Glutamatergic neuron (in vitro differentiated cells): ENCODE measurements around the gene NMRK1. TPM values are rescaled to one million over a fixed set of nuclear protein-coding genes. Genes with fewer than 3 reads are reported as not detected.

Experiments
- DNase-seq: peaks from one replicate; pipeline ENCODE4 v3.0.0; 2022
- H3K27ac Mint-ChIP-seq: one replicate; pipeline ENCODE4 v1.8.0; 2020; ENCODE audit warnings: mild to moderate bottlenecking, mixed read lengths, inconsistent platforms; ENCODE audit not compliant: unreplicated experiment
- H3K27me3 Mint-ChIP-seq: one replicate; pipeline ENCODE4 v1.8.0; 2020; ENCODE audit warnings: mild to moderate bottlenecking, moderate library complexity, mixed read lengths, inconsistent platforms; ENCODE audit not compliant: unreplicated experiment
- H3K36me3 Mint-ChIP-seq: one replicate; pipeline ENCODE4 v1.8.0; 2020; ENCODE audit warnings: mild to moderate bottlenecking, mixed read lengths, inconsistent platforms; ENCODE audit not compliant: unreplicated experiment
- H3K4me1 Mint-ChIP-seq: one replicate; pipeline ENCODE4 v1.8.0; 2020; ENCODE audit warnings: mild to moderate bottlenecking, low read depth, mixed read lengths, inconsistent platforms; ENCODE audit not compliant: unreplicated experiment
- H3K4me3 Mint-ChIP-seq: one replicate; pipeline ENCODE4 v1.8.0; 2020; ENCODE audit warnings: mild to moderate bottlenecking, mixed read lengths, inconsistent platforms; ENCODE audit not compliant: unreplicated experiment
- H3K9me3 Mint-ChIP-seq: one replicate; pipeline ENCODE4 v1.8.0; 2020; ENCODE audit warnings: mild to moderate bottlenecking, moderate library complexity, mixed read lengths, inconsistent platforms; ENCODE audit not compliant: unreplicated experiment
- total RNA-seq: library from RNA; stranded (reverse); fragmentation: NEBNext Ultra II Directional; extraction: Animal tissue kit (Norgen Biotek cat#: 25700); gene quantifications from one replicate; pipeline ENCODE4 v1.2.1, GENCODE V29; 2021; ENCODE audit not compliant: unreplicated experiment
- TF ChIP-seq, protein P1 (sequence below): fragments of 200-600 bp; sonication (generic); IDR thresholded peaks from one replicate; pipeline ENCODE4 v1.5.0; 2021; ENCODE audit not compliant: partially characterized antibody, unreplicated experiment

Gene NMRK1
- total RNA-seq, 1 donor from 2014 or later = 6.1 TPM

DNA sequence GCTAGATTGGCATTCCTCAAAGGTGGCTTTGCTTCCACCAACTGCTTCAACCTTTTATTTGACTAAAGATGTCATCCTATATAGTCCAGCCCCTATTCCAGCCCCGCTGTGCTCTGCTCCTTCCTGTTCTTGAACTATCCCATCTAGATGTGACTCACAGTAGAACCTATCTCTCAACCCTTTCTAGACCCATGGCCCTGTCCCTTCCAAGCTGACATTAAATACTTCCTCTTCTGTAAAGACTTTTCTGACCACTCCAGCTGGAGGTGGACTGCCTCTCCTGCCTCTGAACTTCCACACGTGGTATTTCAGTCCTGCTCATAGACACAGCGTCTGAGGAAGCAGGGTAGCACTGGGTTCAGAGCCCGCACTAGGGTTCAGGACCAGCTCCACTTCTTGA is 32.7 kb upstream of the NMRK1 start:
- no peak overlapping the region for H3K27ac Mint-ChIP-seq
- H3K4me1 Mint-ChIP-seq = no peaks in the 10 kb centered on the region
- H3K36me3 Mint-ChIP-seq = peaks cover 10% of the 10 kb centered on the region
- TF ChIP-seq, protein P1, sequence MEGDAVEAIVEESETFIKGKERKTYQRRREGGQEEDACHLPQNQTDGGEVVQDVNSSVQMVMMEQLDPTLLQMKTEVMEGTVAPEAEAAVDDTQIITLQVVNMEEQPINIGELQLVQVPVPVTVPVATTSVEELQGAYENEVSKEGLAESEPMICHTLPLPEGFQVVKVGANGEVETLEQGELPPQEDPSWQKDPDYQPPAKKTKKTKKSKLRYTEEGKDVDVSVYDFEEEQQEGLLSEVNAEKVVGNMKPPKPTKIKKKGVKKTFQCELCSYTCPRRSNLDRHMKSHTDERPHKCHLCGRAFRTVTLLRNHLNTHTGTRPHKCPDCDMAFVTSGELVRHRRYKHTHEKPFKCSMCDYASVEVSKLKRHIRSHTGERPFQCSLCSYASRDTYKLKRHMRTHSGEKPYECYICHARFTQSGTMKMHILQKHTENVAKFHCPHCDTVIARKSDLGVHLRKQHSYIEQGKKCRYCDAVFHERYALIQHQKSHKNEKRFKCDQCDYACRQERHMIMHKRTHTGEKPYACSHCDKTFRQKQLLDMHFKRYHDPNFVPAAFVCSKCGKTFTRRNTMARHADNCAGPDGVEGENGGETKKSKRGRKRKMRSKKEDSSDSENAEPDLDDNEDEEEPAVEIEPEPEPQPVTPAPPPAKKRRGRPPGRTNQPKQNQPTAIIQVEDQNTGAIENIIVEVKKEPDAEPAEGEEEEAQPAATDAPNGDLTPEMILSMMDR = no peak
- H3K9me3 Mint-ChIP-seq = no peaks in the 10 kb centered on the region
- H3K27me3 Mint-ChIP-seq = no peaks in the 10 kb centered on the region
- DNase-seq = no peak
- no peak overlapping the region for H3K4me3 Mint-ChIP-seq

DNA sequence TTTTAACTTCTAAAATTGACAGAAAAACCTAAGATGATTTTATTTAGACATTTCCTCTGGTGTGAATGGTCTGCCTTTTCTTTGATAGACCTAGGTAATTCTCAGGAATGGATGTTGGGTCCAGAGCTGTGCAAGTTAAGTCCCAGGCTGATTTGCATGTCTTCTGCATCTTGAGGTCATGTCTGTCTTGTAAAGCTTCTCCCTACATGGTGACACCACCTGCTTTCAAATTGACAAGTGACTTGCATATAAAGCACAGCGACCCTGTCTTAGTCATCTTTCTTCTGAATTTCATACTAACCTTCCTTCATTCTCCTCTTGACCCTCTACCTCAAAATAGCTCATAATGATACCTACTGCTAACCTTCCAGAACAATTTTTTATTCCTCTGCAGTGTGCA is 29.6 kb upstream of the NMRK1 start:
- Mint-ChIP-seq H3K27ac (no peak overlapping the region), H3K4me3 (no peak overlapping the region), H3K27me3 (no peaks in the 10 kb centered on the region), H3K9me3 (no peaks in the 10 kb centered on the region), H3K36me3 (peaks cover 10% of the 10 kb centered on the region), H3K4me1 (peaks cover under 1% of the 10 kb centered on the region)
- no peak for DNase-seq
- TF ChIP-seq, protein P1 = no peak

DNA sequence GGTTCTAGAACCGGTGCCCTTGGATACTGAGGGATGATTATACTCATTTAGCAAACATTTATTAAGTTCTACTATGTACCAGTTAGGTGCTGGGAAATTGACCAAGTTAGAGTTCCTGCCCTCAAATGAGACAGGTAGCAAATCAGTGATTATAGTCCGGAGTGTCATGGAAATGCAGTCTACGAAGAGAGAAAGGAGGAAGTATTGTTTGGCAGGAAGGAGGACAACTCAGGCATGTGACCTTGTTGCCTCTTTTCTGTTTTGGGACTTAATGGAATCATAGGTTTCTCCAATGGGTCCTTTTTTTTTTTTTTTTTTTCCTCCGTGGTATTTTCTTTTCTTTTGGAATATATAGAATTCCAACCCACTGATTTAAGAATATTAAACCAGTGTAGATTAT is 28.4 kb upstream of the NMRK1 start:
- peaks cover 2% of the 10 kb centered on the region for H3K4me1 Mint-ChIP-seq
- no peaks in the 10 kb centered on the region for H3K27me3 Mint-ChIP-seq
- H3K36me3 Mint-ChIP-seq = peaks cover 10% of the 10 kb centered on the region
- H3K27ac Mint-ChIP-seq = no peak overlapping the region
- no peak overlapping the region for H3K4me3 Mint-ChIP-seq
- no peak for DNase-seq
- TF ChIP-seq, protein P1 = no peak
- H3K9me3 Mint-ChIP-seq = no peaks in the 10 kb centered on the region

DNA sequence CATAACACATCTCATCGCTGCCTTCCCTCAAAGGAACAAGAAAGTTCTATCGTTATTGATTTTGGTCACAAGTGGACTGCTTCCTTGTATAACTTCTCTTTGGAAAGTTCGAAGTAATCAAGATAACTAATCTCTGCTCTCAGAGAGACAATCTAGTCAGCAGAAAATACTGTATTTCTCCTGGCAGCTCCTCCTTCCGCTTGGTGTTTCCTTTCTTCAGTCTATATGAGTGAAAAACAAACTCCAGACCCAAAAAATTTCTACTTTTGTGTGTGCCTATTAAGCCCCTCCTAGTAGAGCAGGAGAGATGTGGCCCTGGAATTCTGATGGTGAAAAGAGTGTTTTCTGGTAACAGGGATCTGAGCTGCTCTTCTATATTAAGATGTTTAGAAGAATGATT is 24.8 kb upstream of the NMRK1 start:
- Mint-ChIP-seq H3K36me3 (peaks cover under 1% of the 10 kb centered on the region), H3K27me3 (no peaks in the 10 kb centered on the region)
- TF ChIP-seq, protein P1 = no peak

DNA sequence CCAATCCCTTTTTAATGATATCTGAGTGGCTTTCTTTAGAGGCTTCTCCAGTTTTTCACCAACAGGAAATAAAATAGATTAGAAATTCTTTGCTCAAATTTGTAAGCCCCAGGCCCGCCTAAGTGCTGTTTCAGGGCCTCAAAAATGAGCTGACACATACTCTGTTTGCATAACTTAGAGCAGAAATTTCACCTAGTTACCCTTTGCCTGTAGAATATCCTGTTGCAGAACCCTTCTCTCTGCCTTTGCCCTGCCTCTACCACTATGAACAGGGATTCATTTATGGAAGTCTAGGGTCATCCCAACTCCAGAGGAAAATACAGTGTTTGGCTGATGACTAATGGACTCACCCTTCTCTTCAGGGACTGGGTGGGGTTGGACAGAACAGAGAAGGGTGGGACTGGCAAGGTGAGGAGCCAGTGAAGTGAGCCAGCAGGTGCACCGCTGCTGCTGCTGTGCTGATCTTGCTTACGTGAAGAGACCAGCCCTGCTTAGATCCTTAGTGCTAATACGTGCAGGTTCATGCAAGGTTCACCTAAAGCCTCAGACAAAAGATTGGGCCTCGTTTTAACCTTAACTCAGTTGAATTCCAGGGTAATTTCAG is 23.2 kb upstream of the NMRK1 start:
- no peaks in the 10 kb centered on the region for H3K27me3 Mint-ChIP-seq
- no peak overlapping the region for H3K27ac Mint-ChIP-seq
- TF ChIP-seq, protein P1 = no peak
- peaks cover 2% of the 10 kb centered on the region for H3K4me1 Mint-ChIP-seq
- H3K4me3 Mint-ChIP-seq = no peak overlapping the region
- DNase-seq = no peak
- H3K36me3 Mint-ChIP-seq = no peaks in the 10 kb centered on the region
- no peaks in the 10 kb centered on the region for H3K9me3 Mint-ChIP-seq

More for the DNA sequence above, 24.8 kb upstream of the NMRK1 start:
- Mint-ChIP-seq H3K9me3 (no peaks in the 10 kb centered on the region), H3K4me1 (peaks cover 2% of the 10 kb centered on the region), H3K4me3 (no peak overlapping the region), H3K27ac (no peak overlapping the region)
- DNase-seq = no peak
